Keratinocyte (primary cell): ENCODE data around the gene STEAP1.
"Not testable (repeated sequence)": the region's sequence is repeated elsewhere in the genome, so short reads cannot be mapped to it uniquely, and the experiment has no call there.

Experiments used
- CTCF ChIP-seq, 3 experiments: IDR thresholded peaks in 1 of 3; conservative IDR thresholded peaks in 1 of 3; optimal IDR thresholded peaks in 1 of 3; 2 replicates in 2 of 3; 3 replicates in 1 of 3; pipeline versions ENCODE3 to v1.5.1; 2011; ENCODE audit warnings: low read length in 3 of 3, mild to moderate bottlenecking in 3 of 3, moderate library complexity in 2 of 3, control low read depth in 1 of 3, inconsistent platforms in 1 of 3; ENCODE audit not compliant: insufficient read depth in 2 of 3; ENCODE audit errors: extremely low read depth in 1 of 3
- EZH2 ChIP-seq: IDR thresholded peaks from one replicate; pipeline ENCODE4 v1.6.1; 2012; ENCODE audit warnings: inconsistent platforms, mild to moderate bottlenecking, low read length, moderate library complexity

- TF ChIP-seq CTCF (optimal IDR thresholded peaks at IDR 0.05 in 1 of 3, IDR thresholded peaks at IDR 0.05 in 1 of 3, conservative IDR thresholded peaks at IDR 0.05 in 1 of 3; ENCODE audit: extremely low read depth in 1 of 3, insufficient read depth in 2 of 3, low read length in 3 of 3); EZH2: not testable (repeated sequence)
Measured at GRCh38 chr7:90120205-90120604, 34.1 kb upstream of the STEAP1 start.
